Measurements from ENCODE around the gene MRGPRE.
"Not testable (repeated sequence)": the region's sequence is repeated elsewhere in the genome, so short reads cannot be mapped to it uniquely, and the experiment has no call there.

MRGPRE gene

GRCh38 chr11:3231851-3232744 lies at the start of gene MRGPRE:
Gene MRGPRE (minus strand): TSS chr11:3232417. CDS start chr11:3228799, 3,618 bp downstream.
- DNase-seq (ENCODE audit: low spot score): no peak

DNA sequence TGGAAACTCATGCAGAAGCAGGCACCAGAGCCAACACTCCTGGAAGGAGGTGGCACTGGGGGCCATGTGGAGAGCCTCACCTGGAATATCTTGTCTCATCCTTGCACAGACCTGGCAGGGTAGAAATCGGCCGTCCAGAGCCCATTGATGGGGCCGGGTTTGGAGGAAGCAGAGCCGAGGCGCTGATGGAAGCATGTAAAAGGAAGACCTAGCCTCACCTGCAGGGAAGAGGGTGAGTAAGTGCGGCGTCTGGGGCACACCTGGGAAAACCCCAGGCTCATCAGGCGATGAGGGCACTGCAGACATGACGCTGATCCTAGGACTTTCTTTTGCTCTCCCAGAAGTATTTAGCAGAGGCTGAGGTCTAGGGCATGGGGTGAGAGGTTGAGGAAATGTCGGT lies 48.9 kb upstream of the MRGPRE start:
- not testable (repeated sequence) for DNase-seq (ENCODE audit: low spot score)

GRCh38 chr11:3280662-3281061 lies 48.4 kb upstream of the MRGPRE start:
- DNase-seq (ENCODE audit: low spot score): not testable (repeated sequence)

DNA sequence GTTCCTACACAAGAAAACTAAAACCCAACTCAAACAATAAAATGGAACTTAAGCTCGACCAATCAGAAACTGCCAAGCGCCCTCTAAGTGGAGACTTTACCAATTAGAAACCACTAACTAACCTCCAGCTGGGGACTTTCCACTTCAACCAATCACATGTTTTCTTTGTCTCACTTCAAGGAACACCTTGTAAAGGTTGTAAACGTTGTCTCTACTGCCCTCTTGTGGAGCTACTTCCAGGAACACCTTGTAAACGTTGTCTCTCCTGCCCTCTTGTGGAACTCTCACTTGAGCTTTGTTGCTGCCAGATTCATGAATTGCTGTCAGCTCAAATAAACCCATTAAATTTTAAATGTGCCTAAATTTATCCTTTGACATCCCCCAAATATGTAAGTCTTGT lies 46.7 kb upstream of the MRGPRE start:
- not testable (repeated sequence) for DNase-seq (ENCODE audit: low spot score)

DNA sequence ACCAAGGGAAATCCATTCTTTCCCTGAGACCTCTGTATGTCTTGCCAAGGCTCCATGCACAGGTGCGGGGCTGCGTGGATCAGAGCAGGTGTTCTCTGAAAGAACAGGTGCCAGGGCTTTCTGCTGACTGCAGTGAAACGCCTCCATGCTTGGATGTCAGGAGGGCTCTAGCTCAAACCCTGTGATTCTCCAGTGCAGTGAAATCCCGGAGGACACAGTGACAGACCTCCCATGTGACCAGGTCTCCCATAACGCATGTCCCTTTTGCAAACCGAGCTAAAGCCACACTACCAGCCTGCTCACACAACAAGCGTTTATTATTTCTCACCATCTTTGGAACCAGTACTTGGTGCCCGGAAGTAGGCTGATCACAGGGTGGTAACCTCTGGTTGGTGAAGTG lies 41.4 kb upstream of the MRGPRE start:
- not testable (repeated sequence) for DNase-seq (ENCODE audit: low spot score)

DNA sequence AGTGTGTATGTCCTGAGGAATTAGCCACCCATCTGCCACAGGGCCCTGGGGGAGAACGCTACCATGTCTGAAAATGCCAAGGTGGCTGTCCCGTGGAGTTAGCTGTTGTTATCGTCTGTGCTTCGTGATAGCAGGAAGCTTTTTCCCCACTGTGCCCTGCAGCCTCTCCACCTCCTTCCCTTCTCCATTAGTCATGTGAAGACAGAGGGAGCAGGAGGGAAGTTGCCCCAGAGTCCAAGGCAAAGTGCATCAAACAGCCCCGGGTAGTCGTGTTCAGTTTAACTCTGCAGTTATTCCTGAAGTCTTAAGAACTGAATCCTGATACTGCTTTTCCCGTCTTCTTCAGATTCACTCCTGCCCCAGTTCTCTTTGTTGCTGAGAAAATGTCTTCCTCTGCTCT lies 30.3 kb upstream of the MRGPRE start:
- not testable (repeated sequence) for DNase-seq (ENCODE audit: low spot score)

GRCh38 chr11:3261831-3262230 lies 29.6 kb upstream of the MRGPRE start:
- not testable (repeated sequence) for DNase-seq (ENCODE audit: low spot score)

DNA sequence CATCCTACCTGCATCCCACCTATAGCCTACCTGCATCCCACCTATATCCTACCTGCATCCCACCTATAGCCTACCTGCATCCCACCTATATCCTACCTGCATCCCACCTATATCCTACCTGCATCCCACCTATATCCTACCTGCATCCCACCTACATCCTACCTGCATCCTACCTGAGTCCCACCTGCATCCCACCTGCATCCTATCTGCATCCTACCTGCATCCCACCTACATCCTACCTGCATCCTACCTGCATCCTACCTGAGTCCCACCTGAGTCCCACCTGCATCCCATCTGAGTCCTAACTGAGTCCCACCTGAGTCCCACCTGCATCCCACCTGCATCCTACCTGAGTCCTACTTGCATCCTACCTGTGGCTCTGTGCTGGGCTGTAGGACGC lies 25.3 kb upstream of the MRGPRE start:
- not testable (repeated sequence) for DNase-seq (ENCODE audit: low spot score)

DNA sequence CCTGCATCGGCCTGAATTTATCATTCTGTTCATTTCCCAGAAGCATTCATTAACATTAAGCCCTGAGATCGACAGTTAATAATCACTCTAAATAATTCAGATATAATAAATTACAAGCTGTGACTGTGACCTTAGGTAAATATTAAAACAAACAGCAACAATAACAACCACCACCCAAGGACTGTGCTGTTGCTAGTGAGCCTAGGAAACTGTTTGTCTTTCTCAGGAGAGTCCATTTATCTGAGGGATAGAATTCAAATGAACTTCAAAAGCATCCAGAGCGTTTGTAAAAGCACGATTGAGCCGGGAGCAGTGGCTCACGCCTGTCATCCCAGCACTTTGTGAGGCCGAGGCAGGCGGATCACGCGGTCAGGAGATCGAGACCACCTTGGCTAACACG lies 23.0 kb upstream of the MRGPRE start:
- not testable (repeated sequence) for DNase-seq (ENCODE audit: low spot score)

DNA sequence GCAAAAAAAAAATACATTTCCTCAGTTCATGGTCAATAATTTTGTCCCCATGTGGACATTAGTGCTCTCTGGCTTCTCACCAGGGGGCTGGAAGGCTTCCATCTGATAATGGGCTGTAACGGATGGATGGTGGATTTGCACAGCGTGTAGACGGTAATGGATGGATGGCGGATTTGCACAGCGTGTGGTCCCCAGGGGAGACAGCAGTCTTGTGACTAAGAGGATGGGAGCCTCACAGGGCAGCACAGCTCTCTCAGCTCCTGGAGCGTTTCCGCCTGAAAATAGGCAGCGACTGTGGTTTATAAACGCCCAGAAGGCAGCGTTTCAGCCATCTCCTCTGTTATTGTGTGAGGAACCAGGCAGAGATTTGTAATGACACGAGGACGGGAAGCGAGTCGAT lies 22.6 kb upstream of the MRGPRE start:
- DNase-seq (ENCODE audit: low spot score): not testable (repeated sequence)

GRCh38 chr11:3245071-3245470 lies 12.9 kb upstream of the MRGPRE start:
- DNase-seq (ENCODE audit: low spot score): no peak

DNA sequence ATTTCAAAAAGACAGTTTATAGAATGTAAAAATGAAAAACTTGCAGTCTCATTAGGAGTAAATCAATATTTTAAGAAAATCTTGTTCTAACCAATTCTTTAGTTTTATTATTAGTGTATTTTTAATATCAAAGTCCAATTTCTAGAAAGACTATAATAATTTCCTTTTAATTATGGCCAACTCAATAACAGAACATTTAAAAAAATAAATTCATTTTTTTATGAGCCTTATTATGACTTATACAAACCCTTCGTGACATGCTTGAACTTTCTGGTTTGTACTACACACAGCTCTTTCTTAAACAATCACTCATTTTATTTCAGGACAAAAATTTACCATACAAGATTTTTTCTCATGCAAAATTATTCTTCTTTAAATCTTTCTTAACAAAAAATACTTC lies 11.7 kb upstream of the MRGPRE start:
- DNase-seq (ENCODE audit: low spot score): no peak

- DNase-seq (ENCODE audit: low spot score): no peak
Measured at GRCh38 chr11:3237119-3237518, 4.9 kb upstream of the MRGPRE start.

DNA sequence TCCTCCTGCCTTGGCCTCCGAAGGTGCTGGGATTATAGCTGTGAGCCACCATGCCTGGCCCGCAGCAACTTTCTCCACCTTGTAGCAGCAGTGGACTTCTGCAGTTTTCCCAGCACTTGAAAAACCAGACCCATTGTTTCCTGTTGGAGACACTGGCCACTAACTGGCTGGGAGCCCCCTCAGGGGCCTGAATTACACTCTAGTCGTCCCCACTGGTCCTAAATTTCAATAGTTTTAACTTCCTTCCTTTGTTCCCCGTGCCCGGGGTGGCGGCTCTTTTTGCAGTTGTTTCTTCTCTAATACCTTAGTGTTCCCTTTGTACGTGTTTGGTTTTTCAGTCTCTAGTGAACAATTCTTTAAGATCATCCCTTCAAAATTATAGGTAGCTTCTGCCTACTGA lies 2.6 kb upstream of the MRGPRE start:
- DNase-seq (ENCODE audit: low spot score): no peak

DNA sequence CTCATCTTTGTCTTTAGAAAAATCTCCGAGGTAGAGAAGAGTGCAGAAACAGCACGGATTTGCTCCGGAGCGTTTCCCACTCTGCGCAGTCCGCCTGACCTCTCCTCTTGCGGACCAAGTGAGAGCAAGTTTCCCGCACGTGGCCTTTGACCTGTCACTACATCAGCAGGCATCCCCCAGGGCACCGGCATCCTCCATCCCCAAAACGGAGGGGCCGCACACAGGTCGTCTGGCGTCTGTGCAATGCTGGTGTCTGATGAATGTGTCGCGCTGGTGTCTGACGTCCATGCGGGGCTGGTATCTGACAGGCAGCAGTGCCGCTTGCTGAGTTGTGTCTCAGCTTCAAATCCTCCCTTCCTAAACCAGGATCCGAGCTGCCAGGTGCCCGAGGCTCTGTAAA lies 739 bp upstream of the MRGPRE start:
- no peak for DNase-seq (ENCODE audit: low spot score)

DNA sequence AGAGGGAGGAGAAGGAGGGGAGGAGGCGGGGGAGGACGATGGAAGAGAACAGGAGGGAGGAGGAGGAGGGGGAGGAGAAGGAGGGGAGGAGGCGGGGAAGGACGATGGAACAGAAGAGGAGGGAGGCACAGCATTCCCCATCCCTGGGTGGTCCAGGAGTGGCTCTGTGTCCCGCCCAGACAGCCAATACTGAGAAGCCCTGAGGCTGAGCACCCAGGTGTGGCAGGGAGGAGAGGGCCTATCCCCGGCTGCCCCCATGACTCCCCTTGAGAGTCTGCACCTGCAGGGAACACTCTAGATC lies 717 bp downstream of the MRGPRE start:
- DNase-seq (ENCODE audit: low spot score): no peak

GRCh38 chr11:3230636-3231549 lies 1.3 kb downstream of the MRGPRE start:
- DNase-seq (ENCODE audit: low spot score): no peak

DNA sequence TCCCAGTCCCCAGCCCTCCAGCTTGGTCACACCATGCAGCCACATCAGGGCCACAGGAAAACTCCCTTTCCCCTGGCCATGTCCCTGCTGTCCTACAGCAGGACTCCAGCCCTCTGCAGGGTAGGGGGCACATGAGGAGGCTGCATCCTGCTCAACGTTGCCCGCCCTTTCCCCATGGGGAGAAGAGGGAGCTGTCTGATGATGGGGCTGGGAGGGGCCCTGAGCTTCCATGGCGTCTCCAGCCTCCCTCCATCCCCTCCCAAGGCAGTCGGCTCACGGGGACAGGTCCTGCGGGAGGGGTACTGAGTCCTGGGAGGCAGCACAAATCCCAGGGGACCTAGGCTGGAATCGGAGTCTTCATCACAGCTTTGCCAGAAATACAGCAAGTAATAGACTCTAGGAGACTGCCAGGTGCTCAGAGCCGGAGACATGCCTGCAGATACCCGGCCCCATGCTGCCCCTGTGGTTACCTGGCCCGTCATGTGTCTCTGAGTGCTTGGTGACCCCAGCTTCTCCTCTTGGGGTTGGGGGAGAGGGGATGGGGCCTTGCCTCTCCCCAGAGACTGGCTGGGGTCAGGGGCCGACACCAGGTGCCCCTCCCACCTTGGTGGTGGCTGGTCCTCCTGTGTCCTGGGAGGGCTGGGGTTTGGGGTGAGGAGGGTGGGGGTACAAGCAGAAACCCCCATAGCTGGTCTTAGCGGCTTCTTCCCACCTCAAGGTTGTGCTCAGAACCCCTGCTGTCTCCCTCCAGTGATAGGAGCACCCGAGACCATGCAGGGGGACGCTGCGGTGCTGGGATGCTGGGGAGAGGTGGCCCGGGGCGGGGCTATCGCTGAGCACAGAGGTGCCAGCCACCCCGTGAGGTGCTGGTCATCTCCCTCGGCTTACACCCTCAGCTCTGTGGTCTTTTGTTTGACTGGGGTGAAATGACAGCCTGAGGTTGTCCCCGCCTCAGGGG lies 2.3 kb downstream of the MRGPRE start:
- DNase-seq (ENCODE audit: low spot score): no peak

DNA sequence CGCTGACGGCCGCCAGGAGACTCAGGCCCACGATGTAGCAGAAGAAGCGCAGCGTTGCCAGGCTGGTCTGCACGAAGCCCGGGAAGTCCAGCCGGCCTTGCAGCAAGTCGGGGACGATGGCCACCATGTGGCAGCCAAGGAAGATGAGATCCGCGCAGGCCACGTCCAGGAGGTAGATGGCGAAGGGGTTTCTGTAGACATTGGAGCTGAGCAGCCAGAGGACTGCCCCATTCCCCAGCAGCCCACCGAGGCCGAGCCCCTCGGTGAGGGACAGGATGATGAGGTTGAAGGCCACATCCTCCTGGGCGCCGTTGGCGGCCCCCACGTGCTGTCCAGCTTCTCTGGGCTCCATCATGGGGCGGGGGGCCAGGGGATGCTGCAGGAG lies 3.8 kb downstream of the MRGPRE start:
- no peak for DNase-seq (ENCODE audit: low spot score)

DNA sequence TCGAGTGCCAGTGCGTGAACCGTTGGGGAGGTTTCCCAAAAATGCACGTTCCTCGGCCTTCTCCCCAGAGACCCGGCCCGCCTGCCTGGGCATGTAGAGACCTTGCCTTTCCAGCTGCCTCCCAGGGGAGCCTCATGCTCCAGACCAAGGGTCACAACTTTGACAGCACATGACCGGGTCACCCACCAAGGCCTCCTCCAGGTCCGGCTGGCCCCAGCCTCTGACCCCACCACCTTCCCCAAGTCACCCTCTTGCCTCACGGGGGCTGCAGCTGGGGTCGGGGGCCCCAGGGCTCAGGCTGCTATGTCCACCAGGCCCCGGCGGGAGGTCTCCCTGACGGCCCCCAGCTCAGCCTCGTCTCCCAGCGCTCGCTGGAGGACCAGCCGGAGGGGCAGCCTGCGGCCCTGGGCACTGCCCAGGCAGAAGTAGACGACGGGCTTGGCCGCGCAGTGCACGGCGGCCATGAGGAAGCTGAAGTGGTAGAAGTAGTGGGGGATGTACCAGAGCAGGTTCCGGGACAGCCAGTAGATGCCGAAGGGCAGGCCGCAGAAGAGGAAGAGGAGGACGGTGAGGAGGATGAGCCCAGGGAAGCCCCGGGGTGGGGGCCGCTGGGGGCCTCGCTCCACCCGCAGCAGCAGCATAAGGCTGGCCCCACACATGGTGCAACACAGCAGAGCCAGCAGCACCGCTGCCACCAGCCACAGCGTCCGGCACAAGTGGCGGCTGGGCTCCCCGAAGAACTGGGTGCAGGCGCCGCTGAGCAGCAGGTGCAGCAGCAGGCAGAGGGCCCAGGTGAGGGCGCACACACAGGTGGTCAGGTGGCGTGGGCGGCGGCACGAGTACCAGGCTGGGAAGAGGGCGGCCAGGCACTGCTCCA lies 4.4 kb downstream of the MRGPRE start:
- no peak for DNase-seq (ENCODE audit: low spot score)
